ENCODE measurements around the gene LRRC4C. TPM values are rescaled to one million over a fixed set of nuclear protein-coding genes. Genes with fewer than 3 reads are reported as not detected.
A peak's percentile ranks its signal among the peaks of the same experiment; 100 is the strongest.

Gene LRRC4C
- total RNA-seq, 1 donor from 2014 or later = 2.7 TPM

DNA sequence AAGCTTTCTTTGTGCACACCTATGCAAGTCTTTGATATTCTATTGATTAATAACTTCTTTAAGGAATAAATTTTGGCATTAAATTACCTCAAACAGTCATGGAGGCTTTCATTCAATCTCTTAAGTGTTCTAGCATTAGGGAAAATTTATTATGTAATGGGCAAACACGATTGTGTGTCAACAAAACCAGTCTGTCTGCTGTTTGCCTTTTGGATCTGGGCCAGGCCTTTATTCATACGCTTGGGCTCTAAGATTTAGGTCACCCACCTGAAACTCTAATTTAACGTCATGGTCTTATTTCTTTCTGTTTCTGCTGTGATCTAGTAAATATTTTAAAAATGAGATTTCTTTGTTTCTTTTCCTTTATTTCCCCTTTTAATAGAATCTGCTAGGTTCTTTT lies 1270.6 kb downstream of the LRRC4C start:
- Histone ChIP-seq H3K79me2 (ENCODE audit: low read depth) (no peaks in the 10 kb centered on the region), H3K9ac (no peak overlapping the region), H2AFZ (replicated peaks) (no peak overlapping the region), H3K27me3 (no peaks in the 10 kb centered on the region), H3K4me3 (no peak overlapping the region), H3K4me1 (peaks cover 25% of the 10 kb centered on the region), H3K27ac (no peak overlapping the region), H3K36me3 (no peaks in the 10 kb centered on the region), H3K4me2 (no peak overlapping the region), H3K9me3 (ENCODE audit: low read depth) (no peaks in the 10 kb centered on the region), H3F3A (ENCODE audit: low read depth) (peaks cover 3% of the 10 kb centered on the region), H4K20me1 (ENCODE audit: low read depth) (no peaks in the 10 kb centered on the region)
- no peak for DNase-seq (ENCODE audit: low spot score)
- Mint-ChIP-seq H3K27me3 (ENCODE audit: insufficient read depth, low read depth) (peaks cover 2% of the 10 kb centered on the region), H3K4me1 (peaks cover 22% of the 10 kb centered on the region), H3K9me3 (no peaks in the 10 kb centered on the region), H3K27ac (no peak overlapping the region), H3K4me3 (no peak overlapping the region), H3K36me3 (peaks cover 2% of the 10 kb centered on the region)
- TF ChIP-seq, protein P1, sequence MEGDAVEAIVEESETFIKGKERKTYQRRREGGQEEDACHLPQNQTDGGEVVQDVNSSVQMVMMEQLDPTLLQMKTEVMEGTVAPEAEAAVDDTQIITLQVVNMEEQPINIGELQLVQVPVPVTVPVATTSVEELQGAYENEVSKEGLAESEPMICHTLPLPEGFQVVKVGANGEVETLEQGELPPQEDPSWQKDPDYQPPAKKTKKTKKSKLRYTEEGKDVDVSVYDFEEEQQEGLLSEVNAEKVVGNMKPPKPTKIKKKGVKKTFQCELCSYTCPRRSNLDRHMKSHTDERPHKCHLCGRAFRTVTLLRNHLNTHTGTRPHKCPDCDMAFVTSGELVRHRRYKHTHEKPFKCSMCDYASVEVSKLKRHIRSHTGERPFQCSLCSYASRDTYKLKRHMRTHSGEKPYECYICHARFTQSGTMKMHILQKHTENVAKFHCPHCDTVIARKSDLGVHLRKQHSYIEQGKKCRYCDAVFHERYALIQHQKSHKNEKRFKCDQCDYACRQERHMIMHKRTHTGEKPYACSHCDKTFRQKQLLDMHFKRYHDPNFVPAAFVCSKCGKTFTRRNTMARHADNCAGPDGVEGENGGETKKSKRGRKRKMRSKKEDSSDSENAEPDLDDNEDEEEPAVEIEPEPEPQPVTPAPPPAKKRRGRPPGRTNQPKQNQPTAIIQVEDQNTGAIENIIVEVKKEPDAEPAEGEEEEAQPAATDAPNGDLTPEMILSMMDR (IDR thresholded peaks at IDR 0.05) = no peak
- TF ChIP-seq EZH2phosphoT487 (IDR thresholded peaks at IDR 0.05) = no peak
- no peak for TF ChIP-seq EZH2 (IDR thresholded peaks at IDR 0.05)

- H3K27ac ChIP-seq = no peak overlapping the region
- TF ChIP-seq, protein P1 (IDR thresholded peaks at IDR 0.05) = no peak
- TF ChIP-seq EZH2 (IDR thresholded peaks at IDR 0.05) (no peak), EZH2phosphoT487 (IDR thresholded peaks at IDR 0.05) (no peak)
These were observed 1272.2 kb downstream of the LRRC4C start for GRCh38 chr11:40187295-40187694.

GRCh38 chr11:40186437-40187263 lies 1272.8 kb downstream of the LRRC4C start:
- Mint-ChIP-seq H3K4me3 (no peak overlapping the region), H3K36me3 (no peaks in the 10 kb centered on the region), H3K27me3 (ENCODE audit: insufficient read depth, low read depth) (peaks cover 4% of the 10 kb centered on the region), H3K4me1 (peaks cover 20% of the 10 kb centered on the region), H3K9me3 (no peaks in the 10 kb centered on the region), H3K27ac (peak overlapping the region; percentile 76)
- peak; percentile 9 for DNase-seq (ENCODE audit: low spot score)
- H3K79me2 ChIP-seq (ENCODE audit: low read depth) = no peaks in the 10 kb centered on the region
- peaks cover 27% of the 10 kb centered on the region for H3K4me1 ChIP-seq
- no peak overlapping the region for H3K4me3 ChIP-seq
- H3K9ac ChIP-seq = no peak overlapping the region
- peaks cover 3% of the 10 kb centered on the region for H3F3A ChIP-seq (ENCODE audit: low read depth)
- no peaks in the 10 kb centered on the region for H4K20me1 ChIP-seq (ENCODE audit: low read depth)
- H2AFZ ChIP-seq (replicated peaks) = peak overlapping the region; percentile 40
- no peaks in the 10 kb centered on the region for H3K27me3 ChIP-seq
- no peaks in the 10 kb centered on the region for H3K9me3 ChIP-seq (ENCODE audit: low read depth)
- peak overlapping the region; percentile 21 for H3K4me2 ChIP-seq
- TF ChIP-seq EZH2 (IDR thresholded peaks at IDR 0.05) (no peak), EZH2phosphoT487 (IDR thresholded peaks at IDR 0.05) (no peak)
- TF ChIP-seq, protein P1 (IDR thresholded peaks at IDR 0.05) = no peak
- H3K36me3 ChIP-seq = no peaks in the 10 kb centered on the region
- no peak overlapping the region for H3K27ac ChIP-seq

More at GRCh38 chr11:40187295-40187694, 1272.2 kb downstream of the LRRC4C start:
- Mint-ChIP-seq H3K36me3 (no peaks in the 10 kb centered on the region), H3K27me3 (ENCODE audit: insufficient read depth, low read depth) (peaks cover 4% of the 10 kb centered on the region), H3K4me1 (peaks cover 20% of the 10 kb centered on the region), H3K9me3 (no peaks in the 10 kb centered on the region), H3K4me3 (no peak overlapping the region), H3K27ac (peak overlapping the region; percentile 48)
- Histone ChIP-seq H4K20me1 (ENCODE audit: low read depth) (no peaks in the 10 kb centered on the region), H3K9ac (no peak overlapping the region), H2AFZ (replicated peaks) (no peak overlapping the region), H3K4me1 (peaks cover 25% of the 10 kb centered on the region), H3K9me3 (ENCODE audit: low read depth) (no peaks in the 10 kb centered on the region), H3K4me3 (no peak overlapping the region), H3K27me3 (no peaks in the 10 kb centered on the region), H3K36me3 (no peaks in the 10 kb centered on the region), H3F3A (ENCODE audit: low read depth) (peaks cover 3% of the 10 kb centered on the region), H3K79me2 (ENCODE audit: low read depth) (no peaks in the 10 kb centered on the region), H3K4me2 (no peak overlapping the region)
- no peak for DNase-seq (ENCODE audit: low spot score)
